ENCODE results near the gene COPZ1. TPM values are rescaled to one million over a fixed set of nuclear protein-coding genes. Genes with fewer than 3 reads are reported as not detected.
A peak's percentile ranks its signal among the peaks of the same experiment; 100 is the strongest.

The COPZ1 gene
- total and polyA plus RNA-seq, 9 of the 15 experiments (the other 6 are each of a cell fraction or from before 2014, with no cell fraction given) = 137 to 487 (median 233) TPM

GRCh38 chr12:54379398-54380201, 54.7 kb downstream of the COPZ1 start (continued):
- no peak for TF ChIP-seq AFF1 (IDR thresholded peaks at IDR 0.05; ENCODE audit: low read depth in 1 of 2, partially characterized antibody in 2 of 2)
- no peak for TF ChIP-seq PHF20 (IDR thresholded peaks at IDR 0.05; ENCODE audit: partially characterized antibody)
- TF ChIP-seq PHTF2 (CRISPR knock-in tag; IDR thresholded peaks at IDR 0.05) = no peak
- no peak for TF ChIP-seq MYBL2 (IDR thresholded peaks at IDR 0.05; ENCODE audit: low read depth)
- no peak for TF ChIP-seq MYBL2 (CRISPR knock-in tag; IDR thresholded peaks at IDR 0.05; ENCODE audit: borderline replicate concordance)
- TF ChIP-seq ARID4B (CRISPR knock-in tag; IDR thresholded peaks at IDR 0.05) = peak; percentile 91
- no peak for TF ChIP-seq ZNF280B (CRISPR knock-in tag; IDR thresholded peaks at IDR 0.05)
- no peak for TF ChIP-seq CCAR2 (IDR thresholded peaks at IDR 0.05; ENCODE audit: low read depth, low read length)
- TF ChIP-seq E2F1 (CRISPR knock-in tag; IDR thresholded peaks at IDR 0.05) = peak; percentile 82; the same call in 1 of the 2 replicates
- TF ChIP-seq PRDM10 (IDR thresholded peaks at IDR 0.05; ENCODE audit: partially characterized antibody) = no peak
